GM18517 (cell line): Measurements from ENCODE around the gene SKA1.

Source experiments
- ATAC-seq: cut with Tn5 transposase; IDR thresholded peaks from one replicate; pipeline ENCODE4 v1.9.1; 2021; ENCODE audit warnings: mild to moderate bottlenecking, moderate library complexity; ENCODE audit not compliant: unreplicated experiment

SKA1 gene, protein sequence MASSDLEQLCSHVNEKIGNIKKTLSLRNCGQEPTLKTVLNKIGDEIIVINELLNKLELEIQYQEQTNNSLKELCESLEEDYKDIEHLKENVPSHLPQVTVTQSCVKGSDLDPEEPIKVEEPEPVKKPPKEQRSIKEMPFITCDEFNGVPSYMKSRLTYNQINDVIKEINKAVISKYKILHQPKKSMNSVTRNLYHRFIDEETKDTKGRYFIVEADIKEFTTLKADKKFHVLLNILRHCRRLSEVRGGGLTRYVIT

DNA sequence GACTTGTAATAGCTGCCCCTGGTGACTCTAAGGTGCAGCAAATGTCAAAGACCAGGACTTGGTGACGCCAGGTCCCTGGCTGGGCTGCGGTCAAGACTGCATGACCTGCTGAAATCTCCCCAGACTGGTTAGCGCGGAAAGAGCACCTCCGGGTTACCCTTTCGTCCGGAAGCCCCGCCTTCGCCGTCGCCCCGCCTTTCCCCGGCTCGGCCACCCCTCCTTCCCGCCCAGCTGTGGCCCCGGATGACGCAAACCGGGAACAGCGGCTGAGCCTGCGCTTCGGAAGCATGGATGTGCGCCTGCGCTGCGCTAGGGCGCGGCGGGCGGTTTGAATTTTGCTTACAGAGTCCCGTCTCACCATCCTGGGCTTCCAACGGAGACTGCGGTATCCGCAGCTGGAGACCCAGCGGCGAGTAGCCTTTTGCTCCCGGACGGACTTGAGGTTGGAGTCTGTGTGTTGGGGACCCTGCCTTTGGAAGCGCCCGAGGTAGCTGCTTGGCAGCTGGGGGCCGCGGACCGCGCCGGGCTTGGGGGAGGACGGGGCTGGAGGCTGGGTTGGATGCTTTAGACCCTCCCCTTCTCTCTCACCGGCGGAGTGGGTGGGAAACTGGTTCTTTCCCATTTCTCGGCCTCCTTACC is at the start of gene SKA1:
Gene SKA1, plus strand, starts transcription at position 294 of the 639 bp plus-strand sequence. CDS start 785 bp downstream, outside the sequence.
- peak; percentile 84 for ATAC-seq

DNA sequence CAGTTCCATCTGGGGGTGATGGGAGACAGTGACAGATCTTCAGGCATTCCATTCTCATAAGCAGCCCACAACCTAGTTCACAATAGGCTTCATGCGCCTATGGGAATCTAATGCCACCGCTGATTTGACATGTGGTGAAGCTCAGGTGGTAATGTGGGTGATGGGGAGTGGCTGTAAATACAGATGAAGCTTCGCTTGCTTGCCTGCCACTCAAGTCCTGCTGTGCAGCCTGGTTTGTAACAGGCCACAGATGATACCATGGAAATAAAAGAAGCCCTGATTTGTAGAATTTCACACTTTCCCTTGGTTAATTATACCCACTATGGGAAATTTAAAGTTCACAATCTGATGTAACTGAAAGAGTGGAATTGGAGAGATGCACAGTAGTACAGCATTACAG is 46.9 kb upstream of the SKA1 start:
- no peak for ATAC-seq

DNA sequence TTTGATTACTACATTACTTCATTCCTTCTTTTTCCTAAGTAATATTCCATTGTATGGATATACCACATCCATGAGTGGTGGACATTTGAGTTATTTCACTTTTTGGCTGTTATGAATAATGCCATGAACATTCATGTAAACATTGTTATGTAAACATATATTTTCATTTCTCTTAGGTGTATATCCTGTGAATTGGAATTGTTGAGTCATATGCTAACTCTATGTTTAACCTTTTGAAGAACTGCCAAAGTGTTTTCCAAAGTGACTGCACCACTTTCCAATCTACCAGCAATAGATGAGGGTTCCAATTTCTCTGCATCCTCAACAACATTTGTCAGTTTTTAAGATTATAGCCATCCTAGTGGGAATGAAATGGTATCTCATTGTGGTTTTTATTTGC is 44.7 kb upstream of the SKA1 start:
- no peak for ATAC-seq

DNA sequence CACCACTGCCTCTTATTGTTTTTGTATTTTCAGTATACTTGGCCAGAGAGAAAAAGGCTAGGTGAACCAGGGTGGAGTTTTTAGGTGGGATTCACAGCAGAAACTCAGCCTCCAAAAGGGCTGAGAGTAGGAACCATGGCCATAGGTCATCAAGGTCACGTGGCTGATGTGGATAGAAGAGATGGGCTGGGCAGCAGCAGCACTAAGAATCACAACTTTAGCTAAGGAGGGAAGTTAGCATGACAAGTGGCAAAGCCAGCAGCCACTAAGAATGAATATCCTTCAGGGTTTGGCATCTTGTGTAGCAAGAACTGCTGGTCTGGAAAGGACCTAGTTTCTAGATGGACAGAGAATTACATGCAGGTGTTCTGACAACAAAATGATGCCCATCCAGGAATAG is 43.2 kb upstream of the SKA1 start:
- ATAC-seq, result no peak

DNA sequence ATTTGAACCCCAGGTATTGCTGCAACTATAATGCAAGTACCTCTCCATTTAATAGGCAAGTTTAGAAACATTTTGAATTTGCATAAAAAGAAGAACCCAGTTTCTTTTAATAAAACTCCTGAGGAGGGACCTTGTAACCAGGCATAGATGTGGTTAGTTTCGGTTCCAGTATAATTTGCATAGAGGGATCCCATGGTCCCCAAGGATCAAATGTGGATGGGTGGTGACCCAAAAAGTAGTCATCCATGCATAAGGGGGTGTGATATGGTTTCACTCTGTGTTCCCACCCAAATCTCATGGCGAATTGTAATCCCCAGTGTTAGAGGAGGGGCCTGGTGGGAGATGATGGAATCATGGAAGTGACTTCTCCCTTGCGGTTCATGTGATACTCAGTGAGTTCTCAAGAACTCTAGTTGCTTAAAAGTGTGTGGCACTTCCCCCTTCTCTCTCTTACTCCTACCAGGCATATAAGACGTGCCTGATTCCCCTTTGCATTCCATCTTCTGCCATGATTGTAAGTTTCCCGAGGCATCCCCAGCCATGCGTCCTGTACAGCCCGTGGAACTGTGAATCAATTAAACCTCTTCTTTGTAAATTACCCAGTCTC is 40.2 kb upstream of the SKA1 start:
- no peak for ATAC-seq

DNA sequence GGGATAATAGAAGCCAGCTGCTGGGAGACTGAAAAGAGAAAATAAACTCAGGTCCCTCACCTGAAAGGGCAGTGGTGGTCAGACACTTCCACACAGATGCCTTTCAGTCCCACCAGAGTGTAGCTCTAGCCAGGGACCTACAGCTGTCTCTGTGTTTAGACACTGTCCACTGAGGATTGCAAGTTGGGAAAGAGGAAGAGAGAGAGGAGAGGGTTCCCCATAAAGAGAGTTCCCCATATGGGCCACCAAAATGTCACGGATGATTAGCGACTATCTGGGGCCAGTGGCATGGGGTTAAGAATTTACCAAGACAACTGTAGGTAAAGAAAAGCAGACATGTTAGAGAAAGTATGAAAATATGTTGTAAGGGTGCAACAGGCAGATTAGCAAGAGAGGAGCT is 36.7 kb upstream of the SKA1 start:
- ATAC-seq, result no peak

DNA sequence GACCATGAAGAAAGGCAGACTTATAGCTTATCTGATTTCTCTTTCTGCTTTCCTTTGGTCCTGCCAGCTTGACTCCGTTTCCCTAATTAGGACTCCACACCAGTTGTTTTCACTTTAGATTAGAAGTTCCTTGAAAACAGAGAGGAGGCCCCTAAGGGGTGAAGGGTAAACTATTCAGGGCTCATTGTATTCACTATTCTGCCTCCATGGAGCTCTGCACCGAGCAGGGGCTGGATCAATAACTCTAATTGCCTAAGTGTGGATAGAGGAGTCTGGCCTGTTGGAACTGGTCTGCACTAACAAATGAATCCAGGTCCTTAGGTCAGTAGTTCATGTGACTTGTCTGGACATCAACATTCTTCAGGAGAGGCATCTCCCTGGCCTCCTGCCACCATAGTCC is 36.1 kb upstream of the SKA1 start:
- no peak for ATAC-seq

DNA sequence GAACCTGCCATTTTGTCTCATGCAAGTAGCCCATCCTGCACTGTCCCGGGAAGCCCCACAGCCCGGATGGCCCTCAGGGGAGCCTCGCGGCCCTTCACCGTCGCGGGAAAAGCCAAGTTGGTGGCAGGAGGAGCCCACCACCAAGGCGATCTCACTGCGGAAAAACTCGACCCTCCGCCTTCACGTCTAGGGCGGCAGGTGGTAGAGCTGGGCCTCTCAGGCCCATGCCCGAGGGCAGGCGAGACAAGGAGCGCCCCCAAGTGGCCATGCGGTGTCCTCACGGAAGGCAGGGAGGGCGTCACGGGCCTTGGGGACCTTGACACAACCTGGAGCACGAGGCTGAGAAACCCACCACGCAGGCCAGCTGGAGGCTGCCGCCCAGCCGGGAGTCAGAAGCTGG is 34.8 kb upstream of the SKA1 start:
- no peak for ATAC-seq

DNA sequence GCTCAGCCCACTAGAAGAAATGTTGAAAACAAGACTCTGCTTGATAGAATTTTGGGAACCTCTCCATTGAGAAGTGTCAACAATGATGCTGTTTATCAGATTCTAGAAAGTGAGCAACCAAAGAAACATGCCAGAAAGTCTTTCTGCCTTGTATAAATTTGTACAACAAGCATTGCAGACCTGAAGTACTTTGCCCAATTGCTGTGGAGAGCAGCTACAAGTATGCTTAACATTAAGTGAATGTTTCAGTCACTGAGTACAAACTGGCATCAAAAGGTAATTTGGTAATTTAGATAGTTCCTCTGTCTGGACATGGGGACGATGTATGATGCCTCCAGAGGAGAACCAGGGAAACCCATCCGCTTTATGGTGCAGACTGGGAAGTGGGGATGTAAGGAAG is 33.4 kb upstream of the SKA1 start:
- ATAC-seq, result no peak

DNA sequence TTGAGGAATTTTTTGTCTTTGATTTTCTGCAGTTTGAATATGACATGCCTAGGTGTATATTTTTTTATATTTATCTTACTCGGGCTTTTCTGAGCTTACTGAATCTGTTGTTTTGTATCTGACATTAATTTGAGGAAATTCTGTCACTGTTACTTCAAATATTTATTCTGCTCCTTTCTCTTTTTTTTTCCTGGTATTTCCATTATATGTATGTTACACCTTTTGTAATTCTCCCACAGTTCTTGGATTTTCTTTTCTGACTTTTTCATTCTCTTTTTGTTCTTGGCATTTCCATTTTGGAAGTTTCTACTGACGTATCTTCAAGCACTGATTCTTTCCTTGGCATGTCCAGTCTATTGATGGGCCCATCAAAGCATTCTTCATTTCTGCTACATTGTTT is 24.1 kb upstream of the SKA1 start:
- no peak for ATAC-seq

DNA sequence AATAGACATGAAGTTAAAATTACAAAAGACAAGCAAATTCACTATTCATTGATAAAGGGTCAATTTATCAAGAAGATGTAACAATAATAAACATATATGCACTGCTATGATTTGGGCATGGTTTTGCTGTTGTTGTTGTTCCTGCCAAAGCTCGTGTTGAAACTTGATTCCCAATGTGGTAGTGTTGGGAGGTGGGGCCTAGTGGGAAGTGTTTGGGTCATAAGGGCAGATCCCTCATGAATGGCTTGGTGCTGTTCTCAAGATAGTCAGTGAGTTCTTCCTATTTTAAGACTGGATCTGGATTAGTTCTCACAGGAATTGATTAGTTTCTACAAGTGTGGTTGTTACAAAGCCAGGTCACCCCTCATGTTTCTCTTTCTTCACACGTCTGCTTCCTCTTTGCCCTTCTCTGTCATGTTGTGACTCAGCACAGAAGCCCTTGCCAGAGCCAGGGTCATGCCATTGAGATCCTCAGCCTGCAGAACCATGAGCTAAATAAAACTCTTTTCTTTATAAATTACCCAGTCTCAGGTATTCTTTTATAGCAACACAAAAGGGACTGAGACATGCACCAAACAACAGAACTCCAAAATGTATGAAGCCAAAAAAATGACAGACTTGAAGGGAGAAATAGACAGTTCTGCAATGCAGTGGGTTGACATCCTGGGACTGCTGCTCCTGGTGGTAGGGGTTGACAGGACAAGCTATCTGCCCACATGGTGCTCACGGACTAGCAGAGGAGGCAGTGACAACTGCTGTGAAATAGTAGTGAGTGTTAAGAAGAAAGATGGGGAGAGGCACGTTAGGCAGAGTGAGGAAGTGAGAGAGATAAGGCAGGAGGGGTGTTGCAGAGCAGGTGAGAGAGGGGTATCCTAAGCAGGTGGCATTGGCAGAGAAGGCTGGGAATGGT is 18.6 kb upstream of the SKA1 start:
- peak; percentile 76 for ATAC-seq

DNA sequence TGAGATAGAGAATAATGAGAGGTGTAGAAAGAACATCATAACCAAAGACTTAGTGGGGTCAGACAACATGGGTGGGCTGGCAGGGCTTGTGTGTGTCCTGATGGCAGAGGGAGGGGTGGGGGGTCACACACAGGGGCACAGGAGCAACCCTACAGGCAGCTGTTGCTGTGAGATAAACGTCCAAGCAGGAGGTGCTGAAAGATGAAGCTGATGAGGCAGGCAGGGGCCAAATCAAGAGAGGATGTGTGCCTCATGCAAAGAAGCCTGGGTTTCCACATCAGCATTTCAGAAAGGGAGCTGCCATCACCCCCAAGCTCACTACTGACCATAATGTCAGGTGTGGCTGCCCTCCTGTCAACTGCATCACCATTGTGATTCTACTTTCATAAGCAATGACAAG is 16.0 kb upstream of the SKA1 start:
- no peak for ATAC-seq

DNA sequence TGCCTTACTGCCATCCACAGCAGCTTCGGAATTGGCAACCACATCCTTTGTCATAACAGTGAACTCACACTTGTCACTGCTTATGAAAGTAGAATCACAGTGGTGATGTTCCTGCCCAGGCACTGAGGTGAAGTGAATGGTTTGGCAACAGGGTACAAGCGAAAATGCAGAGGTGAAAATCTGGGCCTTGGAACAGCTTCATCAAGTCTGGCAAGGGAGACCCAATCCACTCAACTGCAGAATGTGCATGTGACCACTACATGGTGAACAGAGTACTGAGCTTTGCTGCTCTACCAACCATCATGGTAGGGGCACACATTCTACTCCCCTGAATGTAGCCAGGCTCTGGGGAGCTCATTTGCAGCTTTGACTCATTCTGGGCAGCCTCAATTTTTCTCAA is 15.0 kb upstream of the SKA1 start:
- ATAC-seq, result no peak

DNA sequence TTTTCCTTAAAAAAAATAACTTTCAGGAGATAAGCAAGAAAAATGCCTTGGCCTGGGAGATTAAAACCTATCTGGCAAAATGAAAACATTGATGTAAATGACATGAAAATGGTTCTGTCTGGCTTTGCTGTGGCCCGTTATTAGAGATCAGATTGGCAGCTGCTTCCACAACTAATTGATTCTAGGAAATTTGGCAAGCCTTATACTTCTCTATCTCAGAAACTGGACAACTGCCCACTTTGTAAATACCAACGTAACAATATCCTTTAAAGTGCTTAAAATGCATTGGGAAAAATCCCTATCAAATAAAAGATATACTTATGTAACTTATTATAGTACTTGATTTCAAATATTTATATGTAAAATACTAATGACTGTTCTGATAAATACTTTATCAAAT is 14.2 kb upstream of the SKA1 start:
- ATAC-seq, result no peak

DNA sequence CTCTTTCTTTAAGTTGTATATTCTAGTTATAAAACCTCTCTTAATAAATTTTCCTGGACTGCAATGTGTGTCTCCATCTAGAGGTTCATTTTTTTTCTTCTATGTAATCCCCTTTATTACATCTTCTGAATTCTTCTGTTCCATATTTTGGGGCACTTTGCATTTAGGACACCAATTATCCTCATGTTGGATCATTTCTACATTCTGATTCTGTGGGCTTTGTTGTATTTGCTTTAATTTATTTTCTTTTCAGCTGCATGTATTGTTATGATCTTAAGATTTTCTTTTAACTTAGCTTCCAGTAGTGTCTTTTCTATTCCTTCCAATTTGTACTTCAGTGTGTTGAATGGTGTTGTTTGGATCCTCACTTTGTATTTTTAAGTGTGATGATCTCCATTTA is 5.2 kb upstream of the SKA1 start:
- no peak for ATAC-seq

DNA sequence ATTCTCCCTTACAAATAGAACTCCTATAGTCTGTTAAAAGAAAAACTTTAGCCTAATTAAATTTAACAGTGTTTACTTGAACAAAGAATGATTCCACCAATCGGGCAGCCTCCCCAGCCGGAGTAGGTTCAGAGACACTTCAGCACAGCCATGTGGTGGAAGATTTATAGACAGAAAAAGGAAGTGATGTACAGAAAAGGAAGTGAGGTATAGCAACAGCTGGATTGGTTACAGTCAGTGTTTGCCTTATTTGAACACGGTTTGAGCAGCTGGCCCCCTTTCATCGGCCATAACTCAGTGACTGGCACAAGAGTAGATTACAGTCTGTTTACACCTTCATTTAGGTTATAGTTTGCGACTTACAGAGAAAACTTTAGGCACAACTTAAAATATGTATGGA is 2.1 kb upstream of the SKA1 start:
- ATAC-seq, result no peak

DNA sequence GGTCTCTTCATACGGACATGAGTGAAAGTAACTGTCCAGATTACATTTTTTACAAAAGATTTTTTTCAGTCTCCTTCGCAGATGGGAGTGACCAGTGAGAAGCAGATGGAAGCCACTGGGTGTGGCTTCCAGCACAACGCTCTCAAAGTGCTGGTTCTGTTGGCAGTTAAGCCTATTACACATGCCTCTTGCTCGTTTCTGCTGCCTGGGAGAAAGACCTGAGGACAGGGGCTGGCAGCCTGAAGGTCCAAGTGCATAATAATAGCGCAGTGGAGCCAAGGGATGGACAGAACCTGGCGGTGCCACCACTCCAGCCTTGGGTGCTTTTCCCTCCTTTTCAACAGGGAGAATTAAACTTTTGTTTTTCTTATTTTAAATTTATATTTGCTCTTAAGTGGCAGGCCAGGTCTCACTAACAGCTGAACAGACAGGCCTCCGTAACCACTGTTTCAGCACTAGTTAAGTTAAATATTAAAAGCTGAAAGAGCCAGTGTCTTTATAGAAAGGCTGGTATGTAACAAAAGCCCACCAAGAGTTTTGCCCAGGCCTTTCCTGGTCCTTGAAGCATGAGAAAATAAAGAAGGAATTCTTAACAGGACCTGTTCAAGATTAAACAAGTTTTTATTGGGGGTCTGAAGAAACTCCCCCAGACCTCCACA is 1.2 kb upstream of the SKA1 start:
- ATAC-seq, result no peak

DNA sequence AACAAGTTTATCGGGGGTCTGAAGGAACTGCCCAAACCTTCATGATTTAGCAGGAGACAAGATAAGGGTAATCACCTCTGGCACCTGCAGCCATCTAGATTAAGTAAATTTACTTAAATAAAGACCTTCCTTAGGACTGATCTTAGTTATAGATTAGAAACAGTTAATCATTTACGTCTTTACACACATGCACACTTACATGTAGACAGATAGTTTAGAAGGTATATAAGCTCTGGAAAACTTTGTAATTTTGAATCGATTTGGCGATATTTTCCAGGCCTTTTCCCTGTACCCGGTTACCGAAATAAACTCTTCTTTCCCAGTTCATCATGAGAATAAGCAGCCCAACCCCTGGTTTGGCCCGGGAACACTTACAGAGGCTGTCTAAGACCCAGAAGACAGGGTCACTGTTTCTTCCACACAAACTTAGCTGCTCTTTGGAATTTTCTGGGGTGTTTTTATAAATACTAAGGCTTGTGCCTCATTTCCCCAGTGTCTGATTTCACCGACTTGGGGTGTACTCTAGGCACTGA is 560 bp upstream of the SKA1 start:
- ATAC-seq, result no peak

DNA sequence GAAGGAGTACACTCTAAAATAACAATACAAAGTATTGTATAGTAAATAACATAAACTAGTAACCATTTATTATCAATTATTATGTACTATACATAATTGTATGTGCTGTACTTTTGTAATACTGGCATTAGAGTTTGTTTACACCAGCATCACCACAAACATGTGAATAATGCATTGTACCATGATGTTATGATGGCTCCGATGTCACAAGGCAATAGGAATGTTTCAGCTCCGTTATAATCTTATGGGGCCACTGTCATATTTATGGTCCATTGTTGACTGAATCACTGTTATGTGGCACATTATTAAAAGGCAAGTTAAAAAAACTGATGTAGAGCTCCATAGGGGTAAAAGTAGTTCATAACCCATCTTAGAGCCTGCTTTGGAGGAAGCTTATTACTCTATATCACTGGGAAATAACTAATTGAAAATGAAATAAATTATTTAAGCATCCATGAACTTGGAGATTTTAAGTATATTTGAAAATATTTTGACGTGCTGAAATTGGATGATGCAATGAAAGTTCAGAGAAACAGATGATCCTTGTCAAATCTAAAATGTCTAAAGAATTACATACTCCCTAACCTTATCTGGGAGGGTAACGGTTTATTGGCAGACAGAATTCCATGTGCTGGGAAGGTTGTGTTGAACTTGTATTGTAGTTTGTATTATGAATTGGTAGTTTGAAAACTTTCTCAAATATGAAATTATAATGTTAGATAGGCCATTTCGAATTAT is 2.4 kb downstream of the SKA1 start:
- no peak for ATAC-seq

DNA sequence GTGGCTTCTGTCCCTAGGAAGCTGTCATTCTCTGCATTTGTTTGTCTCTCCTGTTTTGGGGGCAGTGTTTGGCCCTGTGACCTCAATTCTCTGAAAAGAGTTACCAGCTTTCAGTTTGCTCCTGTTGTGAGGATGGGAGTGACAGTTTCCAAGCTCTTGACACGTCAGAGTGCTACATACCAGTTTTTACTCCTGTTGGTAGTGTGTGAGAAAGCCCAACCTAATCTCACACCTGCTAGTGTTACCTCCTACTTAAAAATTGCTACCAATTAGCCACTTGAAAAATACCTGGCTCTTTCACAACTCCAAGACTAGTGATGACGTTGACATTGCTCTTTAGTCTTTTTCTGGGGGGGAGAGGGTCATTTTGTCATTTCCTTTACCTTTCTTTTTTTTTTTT is 14.1 kb downstream of the SKA1 start:
- ATAC-seq, result no peak
